Astrocyte (in vitro differentiated cells and primary cell): ENCODE data around the gene LHFPL5.

Experiments
- EZH2 ChIP-seq: IDR thresholded peaks from 2 replicates; pipeline ENCODE4 v1.6.1; 2012; ENCODE audit warnings: mild to moderate bottlenecking, low read length, inconsistent platforms; ENCODE audit not compliant: insufficient read depth
- TF ChIP-seq, protein P1 (sequence below): IDR thresholded peaks from 2 replicates; pipeline ENCODE4 v1.5.1; 2011; ENCODE audit warnings: low read depth, mild to moderate bottlenecking, inconsistent platforms, low read length, moderate library complexity; ENCODE audit not compliant: insufficient read depth

DNA sequence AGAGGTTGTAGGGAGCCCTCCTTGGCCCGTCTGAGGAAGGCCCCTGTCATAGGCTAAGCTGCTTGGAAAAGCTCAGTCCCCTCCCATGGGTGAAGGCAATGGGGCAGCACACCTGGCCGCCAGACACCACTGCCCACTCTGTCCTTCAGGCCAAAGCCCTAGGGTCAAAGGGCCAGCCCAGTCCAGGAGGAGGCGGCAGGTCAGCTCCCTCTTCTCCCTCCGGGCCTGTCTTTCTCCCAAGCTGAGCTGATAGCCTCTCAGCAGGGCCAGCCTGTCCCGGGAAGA lies 33.9 kb upstream of the LHFPL5 start:
- TF ChIP-seq, protein P1, sequence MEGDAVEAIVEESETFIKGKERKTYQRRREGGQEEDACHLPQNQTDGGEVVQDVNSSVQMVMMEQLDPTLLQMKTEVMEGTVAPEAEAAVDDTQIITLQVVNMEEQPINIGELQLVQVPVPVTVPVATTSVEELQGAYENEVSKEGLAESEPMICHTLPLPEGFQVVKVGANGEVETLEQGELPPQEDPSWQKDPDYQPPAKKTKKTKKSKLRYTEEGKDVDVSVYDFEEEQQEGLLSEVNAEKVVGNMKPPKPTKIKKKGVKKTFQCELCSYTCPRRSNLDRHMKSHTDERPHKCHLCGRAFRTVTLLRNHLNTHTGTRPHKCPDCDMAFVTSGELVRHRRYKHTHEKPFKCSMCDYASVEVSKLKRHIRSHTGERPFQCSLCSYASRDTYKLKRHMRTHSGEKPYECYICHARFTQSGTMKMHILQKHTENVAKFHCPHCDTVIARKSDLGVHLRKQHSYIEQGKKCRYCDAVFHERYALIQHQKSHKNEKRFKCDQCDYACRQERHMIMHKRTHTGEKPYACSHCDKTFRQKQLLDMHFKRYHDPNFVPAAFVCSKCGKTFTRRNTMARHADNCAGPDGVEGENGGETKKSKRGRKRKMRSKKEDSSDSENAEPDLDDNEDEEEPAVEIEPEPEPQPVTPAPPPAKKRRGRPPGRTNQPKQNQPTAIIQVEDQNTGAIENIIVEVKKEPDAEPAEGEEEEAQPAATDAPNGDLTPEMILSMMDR, result no peak
- no peak for TF ChIP-seq EZH2
